HepG2 (cell line): ENCODE data around the gene EIF2S2. TPM values are rescaled to one million over a fixed set of nuclear protein-coding genes. Genes with fewer than 3 reads are reported as not detected.

Experiments used
- AFF4 ChIP-seq: sonication (generic); formaldehyde crosslinking; IDR thresholded peaks from 2 replicates; pipeline ENCODE4 v1.4.0; 2020; ENCODE audit warnings: missing genetic modification reagents
- BHLHE40 ChIP-seq: IDR thresholded peaks from 2 replicates; pipeline ENCODE4 v1.6.1; 2011; ENCODE audit warnings: low read length, improper control_type of control experiment
- CCDC6 ChIP-seq: sonication (generic); formaldehyde crosslinking; IDR thresholded peaks from 2 replicates; pipeline ENCODE4 v1.8.1; 2022; ENCODE audit warnings: mild to moderate bottlenecking, missing genetic modification reagents, moderate library complexity
- CEBPB ChIP-seq: IDR thresholded peaks from 2 replicates; pipeline ENCODE4 v1.6.1; 2011; ENCODE audit warnings: low read depth, low read length, improper control_type of control experiment, borderline replicate concordance
- FOXC1 ChIP-seq: sonication (generic); formaldehyde crosslinking; IDR thresholded peaks from 2 replicates; pipeline ENCODE4 v1.8.0; 2022; ENCODE audit warnings: mild to moderate bottlenecking, missing genetic modification reagents, borderline replicate concordance
- HOXA3 ChIP-seq: sonication (generic); formaldehyde crosslinking; IDR thresholded peaks from 2 replicates; pipeline ENCODE4 v1.5.0; 2020; ENCODE audit warnings: missing genetic modification reagents
- JUND ChIP-seq: sonication (generic); formaldehyde crosslinking; IDR thresholded peaks from 2 replicates; pipeline ENCODE4 v1.8.0; 2022; ENCODE audit warnings: mild to moderate bottlenecking, missing genetic modification reagents
- KMT2B ChIP-seq: IDR thresholded peaks from 2 replicates; pipeline ENCODE4 v1.6.1; 2016; ENCODE audit warnings: missing genetic modification reagents, missing compliant biosample characterization
- PAF1 ChIP-seq: IDR thresholded peaks from 2 replicates; pipeline ENCODE4 v1.6.1; 2016; ENCODE audit warnings: missing genetic modification reagents, missing compliant biosample characterization
- PITX1 ChIP-seq: sonication (generic); formaldehyde crosslinking; IDR thresholded peaks from 2 replicates; pipeline ENCODE4 v1.5.1; 2020; ENCODE audit warnings: mild to moderate bottlenecking, missing genetic modification reagents
- SMARCC2 ChIP-seq: fragments of 450-650 bp; IDR thresholded peaks from 2 replicates; pipeline ENCODE4 v1.6.1; 2017; ENCODE audit warnings: antibody characterized with exemption, mild to moderate bottlenecking
- ZBTB25 ChIP-seq: IDR thresholded peaks from 2 replicates; pipeline ENCODE4 v1.6.1; 2018; ENCODE audit warnings: missing genetic modification reagents
- ZFP62 ChIP-seq: sonication (generic); formaldehyde crosslinking; IDR thresholded peaks from 2 replicates; pipeline ENCODE4 v1.4.0; 2020; ENCODE audit warnings: missing genetic modification reagents
- ZNF781 ChIP-seq: sonication (generic); formaldehyde crosslinking; IDR thresholded peaks from 2 replicates; pipeline ENCODE4 v1.5.1; 2020; ENCODE audit warnings: borderline replicate concordance, mild to moderate bottlenecking, missing genetic modification reagents; ENCODE audit errors: not compliant biosample characterization
- polyA plus RNA-seq, 8 experiments: library from polyadenylated mRNA; depleted of rRNA in 3 of 8; stranded (reverse) in 7 of 8; unstranded in 1 of 8; fragments of >200 nt; fragmentation: Illumina TruSeq in 4 of 8; extraction: Trizol in 4 of 8; gene quantifications; 2 replicates each; pipeline versions ENCODE4 v1.2.1 to v1.2.3, GENCODE V29; 2011 to 2016; ENCODE audit warnings: low read depth in 4 of 8, missing spikeins in 1 of 8, mixed read lengths in 1 of 8; ENCODE audit not compliant: insufficient read depth in 1 of 8
- total RNA-seq, 5 experiments: library from RNA; depleted of rRNA; stranded (reverse); fragments of >200 nt; fragmentation: Illumina TruSeq; extraction: Trizol; gene quantifications; 2 replicates each; pipeline ENCODE4 v1.2.3, GENCODE V29; 2016; ENCODE audit warnings: low read depth in 1 of 5
- TF ChIP-seq, protein P1 (sequence below): sonication (generic); formaldehyde crosslinking; IDR thresholded peaks from 2 replicates; pipeline ENCODE4 v1.4.0; 2020; ENCODE audit warnings: missing genetic modification reagents, borderline replicate concordance
- TF ChIP-seq, protein P2 (sequence below): sonication (generic); formaldehyde crosslinking; IDR thresholded peaks from 2 replicates; pipeline ENCODE4 v1.5.0; 2020; ENCODE audit warnings: mild to moderate bottlenecking, low read depth, missing genetic modification reagents, borderline replicate concordance
- TF ChIP-seq, protein P3 (sequence below): sonication (generic); formaldehyde crosslinking; IDR thresholded peaks from 2 replicates; pipeline ENCODE4 v1.4.0; 2020; ENCODE audit warnings: mild to moderate bottlenecking, missing genetic modification reagents

EIF2S2 gene
- total and polyA plus RNA-seq, 2 of the 13 experiments (the other 11 are each of a cell fraction or from before 2014, with no cell fraction given) = 126 to 213 TPM

GRCh38 chr20:34129518-34130162 is 17.6 kb upstream of the EIF2S2 start (continued):
- TF ChIP-seq, protein P1, sequence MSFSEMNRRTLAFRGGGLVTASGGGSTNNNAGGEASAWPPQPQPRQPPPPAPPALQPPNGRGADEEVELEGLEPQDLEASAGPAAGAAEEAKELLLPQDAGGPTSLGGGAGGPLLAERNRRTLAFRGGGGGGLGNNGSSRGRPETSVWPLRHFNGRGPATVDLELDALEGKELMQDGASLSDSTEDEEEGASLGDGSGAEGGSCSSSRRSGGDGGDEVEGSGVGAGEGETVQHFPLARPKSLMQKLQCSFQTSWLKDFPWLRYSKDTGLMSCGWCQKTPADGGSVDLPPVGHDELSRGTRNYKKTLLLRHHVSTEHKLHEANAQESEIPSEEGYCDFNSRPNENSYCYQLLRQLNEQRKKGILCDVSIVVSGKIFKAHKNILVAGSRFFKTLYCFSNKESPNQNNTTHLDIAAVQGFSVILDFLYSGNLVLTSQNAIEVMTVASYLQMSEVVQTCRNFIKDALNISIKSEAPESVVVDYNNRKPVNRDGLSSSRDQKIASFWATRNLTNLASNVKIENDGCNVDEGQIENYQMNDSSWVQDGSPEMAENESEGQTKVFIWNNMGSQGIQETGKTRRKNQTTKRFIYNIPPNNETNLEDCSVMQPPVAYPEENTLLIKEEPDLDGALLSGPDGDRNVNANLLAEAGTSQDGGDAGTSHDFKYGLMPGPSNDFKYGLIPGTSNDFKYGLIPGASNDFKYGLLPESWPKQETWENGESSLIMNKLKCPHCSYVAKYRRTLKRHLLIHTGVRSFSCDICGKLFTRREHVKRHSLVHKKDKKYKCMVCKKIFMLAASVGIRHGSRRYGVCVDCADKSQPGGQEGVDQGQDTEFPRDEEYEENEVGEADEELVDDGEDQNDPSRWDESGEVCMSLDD = no peak
- TF ChIP-seq, protein P2, sequence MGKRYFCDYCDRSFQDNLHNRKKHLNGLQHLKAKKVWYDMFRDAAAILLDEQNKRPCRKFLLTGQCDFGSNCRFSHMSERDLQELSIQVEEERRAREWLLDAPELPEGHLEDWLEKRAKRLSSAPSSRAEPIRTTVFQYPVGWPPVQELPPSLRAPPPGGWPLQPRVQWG (CRISPR knock-in tag) = no peak
- TF ChIP-seq KMT2B (CRISPR knock-in tag) (no peak), AFF4 (no peak), FOXC1 (CRISPR knock-in tag) (no peak), HOXA3 (CRISPR knock-in tag) (no peak), ZNF781 (peak; percentile 78), JUND (CRISPR knock-in tag) (no peak), BHLHE40 (peak; percentile 57; the same call in 1 of the 2 replicates), ZBTB25 (CRISPR knock-in tag) (peak; percentile 82), CCDC6 (CRISPR knock-in tag) (no peak), ZFP62 (no peak), SMARCC2 (no peak), CEBPB (no peak), PAF1 (CRISPR knock-in tag) (no peak), PITX1 (CRISPR knock-in tag) (peak; percentile 65; the same call in 1 of the 2 replicates)
- TF ChIP-seq, protein P3, sequence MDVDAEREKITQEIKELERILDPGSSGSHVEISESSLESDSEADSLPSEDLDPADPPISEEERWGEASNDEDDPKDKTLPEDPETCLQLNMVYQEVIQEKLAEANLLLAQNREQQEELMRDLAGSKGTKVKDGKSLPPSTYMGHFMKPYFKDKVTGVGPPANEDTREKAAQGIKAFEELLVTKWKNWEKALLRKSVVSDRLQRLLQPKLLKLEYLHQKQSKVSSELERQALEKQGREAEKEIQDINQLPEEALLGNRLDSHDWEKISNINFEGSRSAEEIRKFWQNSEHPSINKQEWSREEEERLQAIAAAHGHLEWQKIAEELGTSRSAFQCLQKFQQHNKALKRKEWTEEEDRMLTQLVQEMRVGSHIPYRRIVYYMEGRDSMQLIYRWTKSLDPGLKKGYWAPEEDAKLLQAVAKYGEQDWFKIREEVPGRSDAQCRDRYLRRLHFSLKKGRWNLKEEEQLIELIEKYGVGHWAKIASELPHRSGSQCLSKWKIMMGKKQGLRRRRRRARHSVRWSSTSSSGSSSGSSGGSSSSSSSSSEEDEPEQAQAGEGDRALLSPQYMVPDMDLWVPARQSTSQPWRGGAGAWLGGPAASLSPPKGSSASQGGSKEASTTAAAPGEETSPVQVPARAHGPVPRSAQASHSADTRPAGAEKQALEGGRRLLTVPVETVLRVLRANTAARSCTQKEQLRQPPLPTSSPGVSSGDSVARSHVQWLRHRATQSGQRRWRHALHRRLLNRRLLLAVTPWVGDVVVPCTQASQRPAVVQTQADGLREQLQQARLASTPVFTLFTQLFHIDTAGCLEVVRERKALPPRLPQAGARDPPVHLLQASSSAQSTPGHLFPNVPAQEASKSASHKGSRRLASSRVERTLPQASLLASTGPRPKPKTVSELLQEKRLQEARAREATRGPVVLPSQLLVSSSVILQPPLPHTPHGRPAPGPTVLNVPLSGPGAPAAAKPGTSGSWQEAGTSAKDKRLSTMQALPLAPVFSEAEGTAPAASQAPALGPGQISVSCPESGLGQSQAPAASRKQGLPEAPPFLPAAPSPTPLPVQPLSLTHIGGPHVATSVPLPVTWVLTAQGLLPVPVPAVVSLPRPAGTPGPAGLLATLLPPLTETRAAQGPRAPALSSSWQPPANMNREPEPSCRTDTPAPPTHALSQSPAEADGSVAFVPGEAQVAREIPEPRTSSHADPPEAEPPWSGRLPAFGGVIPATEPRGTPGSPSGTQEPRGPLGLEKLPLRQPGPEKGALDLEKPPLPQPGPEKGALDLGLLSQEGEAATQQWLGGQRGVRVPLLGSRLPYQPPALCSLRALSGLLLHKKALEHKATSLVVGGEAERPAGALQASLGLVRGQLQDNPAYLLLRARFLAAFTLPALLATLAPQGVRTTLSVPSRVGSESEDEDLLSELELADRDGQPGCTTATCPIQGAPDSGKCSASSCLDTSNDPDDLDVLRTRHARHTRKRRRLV (CRISPR knock-in tag) = no peak
